GDM1 (cell line): ENCODE measurements around the gene GNPAT.

Source experiments
- DNase-seq: peaks from one replicate; lab custom pipeline; 2025; lab: John Stamatoyannopoulos, UW

The GNPAT gene

DNA sequence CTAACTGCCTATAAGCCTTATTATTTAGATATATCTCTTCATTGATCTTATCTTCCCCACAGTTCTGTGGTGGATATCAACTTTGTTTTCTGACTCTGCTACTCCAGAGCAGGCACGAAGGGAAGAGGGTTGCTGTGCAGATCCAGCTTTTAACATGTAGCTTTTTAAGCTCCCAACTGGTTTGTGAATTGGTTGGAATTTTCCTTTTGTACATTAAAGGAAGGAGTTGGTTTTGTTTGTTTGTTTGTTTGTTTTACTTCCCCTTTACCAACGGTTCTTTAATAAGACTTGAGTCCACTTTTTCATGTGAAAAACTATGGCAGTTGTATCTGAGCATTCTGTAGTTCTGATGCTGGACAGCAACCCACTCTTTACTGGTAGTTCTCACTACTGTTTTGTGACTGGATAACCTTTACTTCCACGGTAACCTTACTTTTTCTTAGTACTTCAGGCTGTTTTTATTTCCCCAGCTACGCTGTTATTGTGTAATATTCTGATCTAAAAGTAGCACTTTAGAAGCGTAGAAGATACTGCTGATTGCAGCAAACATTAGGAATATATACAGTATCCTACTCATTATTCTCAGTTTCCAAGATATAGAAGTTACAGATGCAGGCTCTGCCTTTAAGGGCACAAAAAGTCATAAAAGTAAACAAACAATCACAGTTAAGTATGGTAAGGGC lies 1.6 kb downstream of the GNPAT start:
- DNase-seq, result no peak

DNA sequence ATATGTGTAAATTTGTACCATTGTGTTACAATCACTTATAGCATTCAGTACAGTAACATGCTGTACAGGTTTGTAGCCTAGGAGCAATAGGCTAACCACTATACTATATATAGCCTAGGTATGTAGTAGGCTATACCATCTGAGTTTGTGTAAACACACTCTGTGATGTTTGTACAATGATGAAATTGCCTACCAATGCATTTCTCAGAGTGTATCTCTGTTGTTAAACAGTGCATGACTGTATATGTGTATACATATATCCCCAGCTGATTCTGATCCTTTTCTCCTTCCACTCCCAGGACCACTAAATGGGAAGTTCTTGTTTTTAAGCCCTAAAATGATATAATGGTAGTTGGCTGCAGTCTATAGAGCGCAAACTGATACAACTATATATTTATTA lies 7.8 kb downstream of the GNPAT start:
- DNase-seq, result no peak

DNA sequence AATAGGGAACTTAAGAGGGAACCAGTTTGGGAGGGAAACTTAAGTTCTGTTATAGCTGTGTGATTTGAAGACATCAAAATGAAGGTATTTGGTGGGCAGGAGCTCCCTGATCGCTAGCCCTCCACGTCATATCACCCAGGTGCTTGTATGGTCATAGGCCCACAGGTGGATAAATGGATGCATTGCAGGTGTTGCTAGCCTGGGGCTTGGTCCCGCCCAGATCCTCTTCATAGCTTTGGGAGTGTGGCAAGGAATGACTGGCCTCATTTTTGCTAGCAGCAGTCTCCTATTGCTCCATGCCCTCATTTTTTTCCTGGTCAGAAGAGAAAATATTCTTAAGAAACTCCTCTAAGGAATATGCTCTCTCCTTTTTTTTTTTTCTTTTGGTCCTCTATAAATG lies 11.3 kb downstream of the GNPAT start:
- DNase-seq, result no peak

DNA sequence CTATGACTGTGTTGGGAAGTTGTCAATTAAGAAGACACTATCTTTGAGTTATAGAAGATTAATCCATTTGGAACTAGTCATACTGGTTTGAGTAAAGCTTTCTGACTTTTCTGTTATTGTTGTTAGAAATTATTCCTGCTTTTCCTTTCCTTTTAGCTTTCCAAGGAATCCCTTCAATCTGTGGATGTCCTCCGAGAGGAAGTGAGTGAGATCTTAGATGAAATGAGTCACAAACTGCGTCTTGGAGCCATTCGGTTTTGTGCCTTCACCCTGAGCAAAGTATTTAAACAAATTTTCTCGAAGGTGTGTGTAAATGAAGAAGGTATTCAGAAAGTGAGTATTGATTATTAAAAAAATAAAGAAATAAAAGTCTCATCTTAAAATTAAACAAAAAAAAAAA lies 19.3 kb downstream of the GNPAT start:
- no peak for DNase-seq

DNA sequence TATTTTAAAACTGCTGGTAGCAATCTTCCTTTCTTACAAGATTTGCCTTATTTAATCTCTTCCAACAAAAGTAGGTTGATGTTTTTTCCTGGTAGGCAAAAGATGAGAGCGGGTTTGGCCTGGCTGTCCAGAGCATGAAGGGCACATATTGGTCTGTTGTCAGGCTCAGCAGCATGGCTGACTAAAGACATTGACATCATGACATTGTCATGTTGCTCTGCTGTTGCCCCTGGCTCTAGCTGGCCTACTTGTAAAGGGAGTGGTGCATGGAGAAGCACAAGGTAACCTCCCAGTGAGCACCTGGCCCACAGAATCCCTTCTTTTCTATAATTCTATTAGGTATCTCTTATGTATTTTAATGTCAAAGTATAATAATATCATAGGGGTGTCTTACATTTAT lies 23.6 kb downstream of the GNPAT start:
- DNase-seq, result no peak

DNA sequence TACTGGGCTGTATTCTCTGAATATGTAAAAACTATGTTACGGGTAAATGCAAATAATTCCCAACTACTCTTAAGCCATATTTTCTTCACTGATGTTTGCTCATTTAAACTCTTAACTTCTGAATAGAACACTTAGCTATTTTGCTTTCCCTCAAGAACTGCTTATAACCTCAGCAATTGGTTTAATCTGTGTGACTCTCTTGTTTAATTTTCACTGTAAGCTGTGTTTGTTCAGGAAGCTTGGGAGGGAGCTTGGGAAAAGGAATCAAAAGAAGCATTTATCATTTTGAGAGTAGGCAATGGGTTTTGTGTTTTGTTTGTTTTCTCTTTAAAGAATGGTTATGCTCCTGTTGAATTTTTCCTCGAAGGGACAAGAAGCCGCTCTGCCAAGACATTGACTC lies 24.4 kb downstream of the GNPAT start:
- no peak for DNase-seq

DNA sequence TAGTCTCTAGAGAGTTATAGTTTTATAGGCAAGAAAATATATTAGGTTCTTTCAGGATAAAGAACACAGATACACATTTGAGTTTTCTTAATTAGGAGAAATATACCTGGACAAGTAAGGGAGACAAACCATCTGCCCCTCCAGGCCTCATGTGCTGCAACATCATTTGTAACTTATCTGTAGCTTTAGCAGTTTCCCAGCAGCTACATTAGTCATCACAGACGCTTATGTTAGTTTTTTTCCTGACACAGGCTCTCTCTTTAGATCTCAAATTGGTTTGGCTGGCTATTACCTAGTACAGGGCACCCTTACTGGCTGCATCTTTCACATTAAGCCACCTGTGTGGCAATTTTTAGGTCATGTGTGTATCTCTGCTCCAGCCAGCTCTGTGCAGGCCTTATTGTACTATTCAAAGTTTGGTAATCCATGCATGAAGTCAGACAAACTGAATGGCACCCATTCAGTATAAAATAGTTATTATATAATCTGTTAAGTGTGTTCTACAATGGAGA lies 25.9 kb downstream of the GNPAT start:
- no peak for DNase-seq

DNA sequence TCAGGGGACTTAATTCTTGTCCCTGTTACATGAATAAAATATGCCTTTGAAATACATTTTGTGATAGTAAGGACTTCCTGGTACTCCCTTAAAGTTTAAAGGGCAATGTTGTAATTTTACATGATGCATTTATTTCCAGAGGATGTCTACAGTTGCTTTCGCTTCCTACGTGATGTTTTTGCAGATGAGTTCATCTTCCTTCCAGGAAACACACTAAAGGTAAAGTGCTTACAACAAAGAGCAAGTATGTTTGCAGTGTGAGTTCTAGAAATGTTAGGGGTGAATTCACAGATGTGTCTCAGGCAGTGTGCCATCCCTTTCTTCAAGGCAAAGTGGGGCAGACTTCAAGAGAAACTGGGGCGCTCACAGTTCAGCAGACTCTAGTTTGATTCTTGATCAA lies 31.2 kb downstream of the GNPAT start:
- no peak for DNase-seq

DNA sequence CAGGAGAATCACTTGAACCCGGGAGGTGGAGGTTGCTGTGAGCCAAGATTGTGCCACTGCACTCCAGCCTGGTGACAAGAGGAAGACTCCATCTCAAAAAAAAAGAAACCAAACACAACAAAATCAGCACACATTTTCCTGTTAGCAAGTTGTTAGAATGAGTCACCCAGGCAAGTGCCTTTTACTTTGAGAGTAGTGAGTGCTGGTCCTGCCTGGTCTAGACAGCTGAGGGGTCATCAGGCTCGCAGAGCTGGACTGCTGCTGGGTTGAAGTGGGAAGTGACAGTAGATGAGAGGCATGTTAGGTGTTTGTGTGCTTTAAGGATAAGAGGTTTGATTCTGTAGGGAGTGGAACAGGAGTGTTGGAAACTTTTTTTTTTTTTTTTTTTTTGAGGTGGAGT lies 31.9 kb downstream of the GNPAT start:
- no peak for DNase-seq

DNA sequence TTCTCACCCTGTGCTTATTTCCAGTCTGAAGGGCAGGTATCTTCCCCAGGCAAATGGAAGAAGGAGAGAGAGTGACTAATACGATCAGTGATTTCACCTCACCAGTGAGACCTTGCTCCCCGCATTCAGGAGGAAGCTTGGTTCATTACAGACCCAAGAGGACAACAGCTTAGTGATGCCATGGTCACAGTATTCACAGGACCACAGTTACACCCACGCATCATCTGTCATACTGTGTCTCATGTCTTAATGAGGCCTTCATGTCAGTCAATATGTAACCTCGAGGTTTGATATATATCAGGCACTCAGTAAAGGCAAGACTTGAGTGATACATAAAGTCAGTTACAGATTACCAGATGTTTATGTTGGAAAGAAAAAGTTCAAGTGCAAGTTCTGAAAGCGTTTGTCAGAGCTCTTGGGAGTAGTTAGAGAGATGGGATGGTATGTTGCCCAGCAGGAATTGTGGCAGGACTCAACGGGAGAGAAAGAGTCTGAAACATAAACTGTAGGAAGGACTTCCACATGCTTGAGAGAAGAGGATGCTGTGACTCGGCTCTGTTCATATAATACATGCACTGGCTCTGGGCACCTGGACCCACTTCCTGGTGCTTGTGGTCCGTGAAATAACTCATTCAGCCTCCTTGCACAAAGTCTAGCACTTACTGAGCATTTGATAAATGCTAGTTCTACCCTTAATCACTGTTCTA lies 33.3 kb downstream of the GNPAT start:
- no peak for DNase-seq

DNA sequence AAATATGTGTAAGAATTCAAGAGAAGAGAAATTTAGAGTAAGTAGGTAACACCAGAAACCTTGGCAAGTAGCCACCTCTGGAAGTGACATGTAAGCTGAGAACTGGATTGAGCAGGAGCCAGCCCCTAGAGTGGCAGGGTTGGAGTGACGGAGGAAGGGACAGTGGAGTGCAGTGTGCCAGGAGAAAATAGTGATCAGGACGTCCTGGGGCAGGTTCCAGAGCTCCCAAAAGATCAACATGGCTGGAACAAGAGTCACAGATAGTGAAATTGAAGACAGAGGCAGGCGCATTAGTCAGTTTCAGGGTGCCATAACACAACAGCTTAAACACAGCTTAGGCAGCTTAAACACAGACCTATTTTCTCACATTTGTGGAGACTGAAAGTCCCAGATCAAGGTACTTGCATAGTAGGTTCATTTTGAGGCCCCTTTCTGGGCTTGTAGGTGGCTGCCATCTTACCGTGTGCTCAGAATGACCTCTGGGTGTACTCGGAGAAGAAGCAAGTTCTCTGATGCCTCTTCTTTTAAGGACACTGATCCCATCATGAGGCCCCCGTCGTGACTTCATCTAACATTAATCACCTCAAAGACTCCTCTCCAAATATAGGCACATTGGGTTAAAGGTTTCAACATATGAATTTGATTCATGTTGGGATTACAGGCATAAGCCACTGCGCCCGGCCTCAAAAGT lies 37.2 kb downstream of the GNPAT start:
- DNase-seq, result no peak

DNA sequence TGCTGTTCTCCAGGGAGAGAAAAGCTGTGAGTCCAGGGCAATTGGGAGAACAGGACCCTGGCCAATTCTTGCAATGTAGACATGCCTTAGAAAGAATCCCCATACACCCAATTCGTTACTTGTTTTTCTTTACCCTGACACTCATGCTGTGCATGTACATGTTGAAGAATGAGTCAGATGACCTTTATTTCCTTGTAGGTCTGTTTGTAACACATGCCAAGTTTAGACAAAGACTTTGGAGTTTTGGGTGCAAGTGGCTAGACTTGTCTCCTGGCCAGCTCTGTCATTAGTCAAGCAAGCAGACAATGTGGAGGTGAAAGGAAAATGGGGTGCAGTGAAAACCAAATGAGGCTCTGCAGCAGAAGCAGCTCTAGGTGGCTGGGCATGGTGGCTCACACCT lies 38.1 kb downstream of the GNPAT start:
- no peak for DNase-seq

DNA sequence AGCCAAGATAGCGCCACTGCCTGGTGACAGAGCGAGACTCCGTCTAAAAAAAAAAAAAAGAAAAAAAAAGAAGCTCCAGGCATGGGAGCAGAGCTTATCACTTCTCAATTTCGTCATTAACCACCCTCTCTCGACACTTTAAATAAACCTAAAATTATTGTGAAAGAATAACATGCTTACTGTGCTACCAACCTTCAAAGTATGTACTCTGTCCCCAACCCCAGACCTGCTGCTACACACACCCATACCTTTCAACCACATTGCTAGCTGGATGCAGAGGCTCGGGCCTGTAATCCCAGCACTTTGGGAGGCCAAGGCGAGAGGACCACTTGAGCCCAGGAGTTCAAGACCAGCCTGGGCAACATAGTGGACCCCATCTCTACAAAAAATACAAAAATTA lies 38.7 kb downstream of the GNPAT start:
- no peak for DNase-seq

DNA sequence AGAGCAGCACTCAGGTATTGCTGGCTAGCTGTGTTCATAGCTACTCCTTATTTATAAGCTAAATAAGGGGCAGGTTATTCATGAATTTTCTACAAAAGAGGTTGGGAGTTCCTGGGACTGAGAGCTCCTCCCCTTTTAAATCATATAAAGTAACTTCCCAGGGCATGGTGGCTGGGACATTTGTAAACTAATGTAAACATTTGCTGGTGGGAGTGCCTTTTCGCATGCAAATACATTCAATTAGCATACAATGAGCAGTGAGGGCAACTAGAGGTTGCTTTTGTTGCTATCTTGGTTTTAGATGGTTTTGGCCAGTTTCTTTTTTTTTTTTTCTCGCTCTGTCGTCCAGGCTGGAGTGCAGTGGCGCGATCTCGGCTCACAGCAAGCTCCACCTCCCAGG lies 43.4 kb downstream of the GNPAT start:
- no peak for DNase-seq

DNA sequence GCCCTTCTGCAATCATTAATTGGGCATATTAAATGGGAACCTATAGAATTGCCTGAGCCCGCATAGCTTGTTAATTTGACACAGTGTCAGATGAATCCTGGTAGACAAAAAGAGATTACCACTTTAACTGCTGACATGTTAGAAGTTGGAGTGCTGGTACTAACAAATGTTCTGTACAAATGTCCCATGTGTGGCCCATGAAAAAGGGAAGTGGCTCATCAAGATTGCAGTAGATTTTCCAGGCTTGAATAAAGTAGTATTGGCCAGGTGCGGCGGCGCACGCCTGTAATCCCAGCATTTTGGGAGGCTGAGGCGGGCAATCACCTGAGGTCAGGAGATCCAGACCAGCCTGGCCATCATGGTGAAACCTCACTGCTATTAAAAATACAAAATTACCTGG lies 45.6 kb downstream of the GNPAT start:
- DNase-seq, result no peak

DNA sequence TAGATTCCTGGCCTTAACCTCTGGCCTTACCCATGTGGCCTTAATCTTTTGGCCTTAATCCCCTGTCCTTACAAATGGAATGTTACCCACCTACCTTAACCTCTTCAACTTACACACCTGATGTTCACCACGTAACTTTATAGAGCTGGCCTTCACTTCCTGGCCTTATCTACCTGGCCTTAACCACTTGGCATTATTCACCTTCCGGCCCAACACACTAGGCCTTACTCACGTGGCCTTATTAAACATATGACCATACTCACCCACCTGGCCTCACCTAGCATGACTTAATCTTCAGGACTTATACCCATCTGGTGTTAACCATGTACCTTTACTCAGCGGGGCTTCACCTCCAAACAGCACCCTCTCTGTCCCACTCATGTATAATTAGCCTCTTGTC lies 54.9 kb downstream of the GNPAT start:
- DNase-seq, result no peak

DNA sequence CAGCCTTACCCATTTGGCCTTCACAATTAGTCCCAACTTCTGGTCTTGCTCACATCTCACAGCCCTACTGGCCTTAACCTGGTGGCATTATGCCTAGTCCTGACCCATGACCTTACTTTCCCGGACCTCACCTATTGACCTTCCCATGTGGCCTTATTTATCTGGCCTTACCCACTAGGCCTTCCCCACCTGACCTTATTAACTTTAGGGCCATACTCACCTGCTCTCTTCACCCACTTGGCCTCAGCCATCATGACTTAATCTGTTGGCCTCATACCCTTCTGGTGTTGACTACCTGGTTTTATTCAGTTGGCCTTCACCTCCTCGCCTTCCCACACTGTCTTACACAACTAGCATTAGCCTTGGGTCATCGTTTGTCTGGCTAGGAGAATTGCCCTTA lies 61.0 kb downstream of the GNPAT start:
- no peak for DNase-seq

DNA sequence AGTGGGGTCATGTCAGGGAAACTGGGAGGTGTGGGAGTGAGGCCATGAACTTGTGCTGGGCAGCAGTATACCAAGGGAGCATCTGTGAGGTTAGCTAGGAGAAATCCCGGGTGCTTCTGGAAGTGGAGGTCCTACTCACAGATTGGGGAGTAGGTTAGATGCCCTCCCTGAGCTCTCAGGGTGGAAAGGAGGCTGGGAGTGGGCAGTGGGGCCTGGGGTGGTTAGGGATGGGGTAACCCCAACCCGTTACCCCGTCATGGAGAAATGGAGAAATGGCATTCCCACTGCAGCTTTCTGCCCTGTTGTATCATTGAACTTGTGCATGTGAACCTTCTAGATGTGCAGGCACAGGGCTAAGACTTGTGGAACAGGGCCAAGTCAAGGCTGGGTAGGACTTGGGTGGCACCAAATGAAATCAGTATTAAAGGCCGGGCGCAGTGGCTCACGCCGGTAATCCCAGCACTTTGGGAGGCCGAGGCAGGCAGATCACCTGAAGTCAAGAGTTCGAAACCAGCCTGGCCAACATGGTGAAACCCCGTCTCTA lies 69.5 kb downstream of the GNPAT start:
- DNase-seq, result no peak

DNA sequence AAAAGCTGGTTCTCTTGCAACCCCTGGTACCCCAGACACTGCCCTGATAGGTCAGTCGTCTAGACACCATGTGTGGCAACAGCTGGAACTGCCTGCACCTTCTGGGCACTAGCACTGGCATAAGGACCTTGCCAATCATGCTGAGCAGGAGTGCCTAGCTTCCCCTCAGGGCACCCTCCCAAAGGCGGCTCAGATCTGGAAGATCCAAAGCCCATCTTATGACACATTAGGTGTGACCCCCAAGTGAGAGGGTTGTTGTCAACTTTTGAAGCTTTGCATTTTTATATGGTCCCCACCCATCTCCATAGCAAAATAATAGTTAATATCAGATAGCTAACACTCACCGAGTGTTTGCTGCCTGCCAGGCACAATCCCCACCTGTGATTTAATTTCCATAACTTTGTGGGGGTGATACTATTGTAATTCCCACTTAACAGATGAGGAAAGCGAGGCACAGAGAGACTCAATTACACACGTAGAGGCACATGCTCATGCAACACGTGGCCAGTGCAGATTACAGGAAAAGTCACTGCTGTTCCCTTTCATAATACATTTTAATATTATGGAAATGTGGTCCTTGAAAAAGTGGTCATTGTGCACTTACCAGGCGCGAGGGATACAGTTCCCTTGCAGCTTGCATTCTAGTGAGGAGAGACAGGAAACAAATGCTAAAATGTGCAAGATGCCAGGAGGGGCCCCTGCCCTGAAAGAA lies 70.9 kb downstream of the GNPAT start:
- DNase-seq, result no peak

DNA sequence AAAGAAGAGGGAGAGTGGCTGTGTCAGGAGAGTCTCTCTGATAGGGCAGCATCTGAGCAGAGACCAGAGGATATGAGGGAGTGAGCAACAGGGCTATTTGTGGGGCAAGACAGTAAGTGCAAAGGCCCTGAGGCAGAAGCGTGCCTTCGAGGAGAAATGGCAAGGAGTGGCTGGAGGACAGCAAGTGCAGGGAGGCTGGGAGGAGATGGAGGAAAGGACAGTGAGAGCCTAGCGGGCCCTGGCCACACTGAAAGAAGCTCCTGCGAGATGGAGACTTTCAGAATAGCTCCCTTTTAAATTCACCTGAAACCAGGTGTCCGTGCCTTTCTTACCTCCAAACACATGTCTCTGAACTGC lies 71.4 kb downstream of the GNPAT start:
- DNase-seq, result no peak

DNA sequence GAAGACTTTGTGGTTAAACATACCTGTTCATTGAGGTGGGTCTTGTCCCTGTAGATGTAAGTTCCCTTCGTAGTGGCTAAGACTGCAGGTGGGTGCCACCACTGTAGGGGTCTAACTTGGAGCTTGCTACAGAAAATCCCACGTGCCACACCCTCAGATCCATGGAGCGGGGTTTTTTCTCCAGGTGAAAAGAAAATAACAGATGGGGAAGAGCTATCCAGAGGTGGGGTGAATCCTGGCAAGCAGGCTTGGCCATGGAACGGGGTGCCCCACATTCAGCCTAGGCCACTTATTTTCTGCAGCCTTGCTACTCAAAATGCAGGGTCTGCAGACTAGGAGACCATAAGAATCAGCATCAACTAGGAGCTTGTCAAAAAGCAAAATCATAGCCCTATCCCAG lies 72.6 kb downstream of the GNPAT start:
- DNase-seq, result no peak

DNA sequence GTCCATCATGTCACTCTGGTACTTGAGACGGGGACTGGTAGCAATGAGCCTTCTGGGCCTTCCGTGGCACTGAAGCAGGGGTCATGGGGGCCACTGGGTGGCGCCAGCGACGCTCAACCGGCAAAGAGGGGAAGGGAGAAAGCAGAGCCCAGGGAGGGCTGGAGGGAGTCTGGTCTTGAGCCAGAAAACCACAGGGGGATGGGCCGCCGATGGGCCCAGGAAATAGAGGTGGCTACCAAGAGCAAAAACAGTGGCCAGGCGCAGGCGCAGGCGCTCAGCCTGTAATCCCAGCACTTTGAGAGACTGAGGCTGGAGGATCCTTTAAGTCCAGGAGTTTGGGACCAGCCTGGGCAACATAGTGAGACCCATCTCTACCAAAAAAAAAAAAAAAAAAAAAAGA lies 74.9 kb downstream of the GNPAT start:
- no peak for DNase-seq
